Measurements from ENCODE around the gene NELFE.
"Not testable (repeated sequence)": the region's sequence is repeated elsewhere in the genome, so short reads cannot be mapped to it uniquely, and the experiment has no call there.

The NELFE gene

DNA sequence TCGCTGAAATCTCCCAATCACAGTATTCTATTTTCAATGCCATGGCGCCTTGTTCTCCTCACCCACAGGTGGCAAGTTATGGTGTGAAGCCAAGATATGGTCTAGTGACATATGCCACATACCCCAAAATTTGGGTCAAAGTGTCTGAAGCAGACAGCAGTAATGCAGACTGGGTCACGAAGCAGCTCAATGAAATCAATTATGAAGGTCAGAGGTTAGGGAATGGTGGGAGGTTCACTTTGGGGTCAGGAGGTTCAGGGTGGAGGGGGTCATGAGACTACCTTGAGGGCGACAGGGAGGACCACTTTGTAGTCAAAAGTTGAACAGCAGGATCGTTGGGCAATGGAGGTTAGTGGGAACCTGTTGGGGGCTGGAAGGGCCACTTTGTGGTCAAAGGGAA lies 10.5 kb downstream of the NELFE start:
- no peak for DNase-seq

DNA sequence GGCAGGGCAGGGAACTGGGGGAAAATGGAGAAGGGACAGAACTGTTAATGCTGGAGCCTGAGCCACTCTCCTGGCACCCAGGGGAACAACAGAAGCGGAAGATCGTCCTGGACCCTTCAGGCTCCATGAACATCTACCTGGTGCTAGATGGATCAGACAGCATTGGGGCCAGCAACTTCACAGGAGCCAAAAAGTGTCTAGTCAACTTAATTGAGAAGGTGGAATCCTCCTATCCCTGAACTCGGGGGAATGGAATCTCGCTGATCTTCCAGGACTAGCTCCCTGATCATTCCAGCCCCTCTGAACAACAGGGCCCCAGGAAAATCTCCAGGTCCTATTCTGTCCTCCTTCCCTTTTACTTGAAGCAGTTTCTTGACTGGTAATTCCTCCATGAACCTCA lies 10.9 kb downstream of the NELFE start:
- DNase-seq, result no peak

DNA sequence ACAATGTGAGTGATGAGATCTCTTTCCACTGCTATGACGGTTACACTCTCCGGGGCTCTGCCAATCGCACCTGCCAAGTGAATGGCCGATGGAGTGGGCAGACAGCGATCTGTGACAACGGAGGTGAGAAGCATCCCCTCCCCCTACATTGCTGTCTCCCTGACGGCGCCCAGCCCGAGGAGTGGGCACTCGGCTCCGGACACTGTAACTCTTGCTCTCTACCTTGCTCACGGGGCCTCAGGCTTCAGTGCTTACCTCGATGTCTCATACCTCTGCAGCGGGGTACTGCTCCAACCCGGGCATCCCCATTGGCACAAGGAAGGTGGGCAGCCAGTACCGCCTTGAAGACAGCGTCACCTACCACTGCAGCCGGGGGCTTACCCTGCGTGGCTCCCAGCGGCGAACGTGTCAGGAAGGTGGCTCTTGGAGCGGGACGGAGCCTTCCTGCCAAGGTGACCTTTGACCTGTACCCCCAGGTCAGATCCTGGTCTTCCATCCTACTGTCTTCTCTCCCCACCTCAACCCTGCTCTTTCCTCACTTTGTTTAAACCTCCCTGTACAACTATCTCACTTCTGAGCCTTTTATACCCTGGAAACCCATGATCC lies 11.6 kb downstream of the NELFE start:
- no peak for DNase-seq

DNA sequence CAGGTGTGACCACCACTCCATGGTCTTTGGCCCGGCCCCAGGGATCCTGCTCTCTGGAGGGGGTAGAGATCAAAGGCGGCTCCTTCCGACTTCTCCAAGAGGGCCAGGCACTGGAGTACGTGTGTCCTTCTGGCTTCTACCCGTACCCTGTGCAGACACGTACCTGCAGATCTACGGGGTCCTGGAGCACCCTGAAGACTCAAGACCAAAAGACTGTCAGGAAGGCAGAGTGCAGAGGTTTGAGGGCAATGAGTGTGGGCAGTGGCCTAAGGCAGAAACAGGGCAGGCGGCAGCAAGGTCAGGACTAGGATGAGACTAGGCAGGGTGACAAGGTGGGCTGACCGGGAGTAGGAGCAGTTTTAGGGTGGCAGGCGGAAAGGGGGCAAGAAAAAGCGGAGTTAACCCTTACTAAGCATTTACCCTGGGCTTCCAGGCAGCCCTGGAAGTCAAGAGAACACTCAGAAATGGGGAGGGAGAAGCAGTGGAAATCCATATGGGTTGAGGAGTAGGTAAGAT lies 12.3 kb downstream of the NELFE start:
- DNase-seq, result no peak

DNA sequence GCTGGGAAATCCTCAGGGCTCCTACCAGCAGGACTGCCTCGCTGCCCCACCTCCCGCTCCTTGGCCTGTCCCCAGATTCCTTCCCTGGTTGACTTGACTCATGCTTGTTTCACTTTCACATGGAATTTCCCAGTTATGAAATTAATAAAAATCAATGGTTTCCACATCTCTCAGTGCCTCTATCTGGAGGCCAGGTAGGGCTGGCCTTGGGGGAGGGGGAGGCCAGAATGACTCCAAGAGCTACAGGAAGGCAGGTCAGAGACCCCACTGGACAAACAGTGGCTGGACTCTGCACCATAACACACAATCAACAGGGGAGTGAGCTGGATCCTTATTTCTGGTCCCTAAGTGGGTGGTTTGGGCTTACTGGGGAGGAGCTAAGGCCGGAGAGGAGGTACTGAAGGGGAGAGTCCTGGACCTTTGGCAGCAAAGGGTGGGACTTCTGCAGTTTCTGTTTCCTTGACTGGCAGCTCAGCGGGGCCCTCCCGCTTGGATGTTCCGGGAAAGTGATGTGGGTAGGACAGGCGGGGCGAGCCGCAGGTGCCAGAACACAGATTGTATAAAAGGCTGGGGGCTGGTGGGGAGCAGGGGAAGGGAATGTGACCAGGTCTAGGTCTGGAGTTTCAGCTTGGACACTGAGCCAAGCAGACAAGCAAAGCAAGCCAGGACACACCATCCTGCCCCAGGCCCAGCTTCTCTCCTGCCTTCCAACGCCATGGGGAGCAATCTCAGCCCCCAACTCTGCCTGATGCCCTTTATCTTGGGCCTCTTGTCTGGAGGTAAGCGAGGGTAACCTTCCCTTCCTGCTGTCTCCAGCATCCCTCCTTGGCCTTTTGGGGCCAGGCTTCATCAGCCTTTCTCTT lies 13.0 kb downstream of the NELFE start, which contains the start of gene CFB:
Gene CFB (plus strand): TSS at position 589 of the 863 bp plus-strand sequence. CDS start 127 bp downstream, at position 716.
- no peak for DNase-seq

DNA sequence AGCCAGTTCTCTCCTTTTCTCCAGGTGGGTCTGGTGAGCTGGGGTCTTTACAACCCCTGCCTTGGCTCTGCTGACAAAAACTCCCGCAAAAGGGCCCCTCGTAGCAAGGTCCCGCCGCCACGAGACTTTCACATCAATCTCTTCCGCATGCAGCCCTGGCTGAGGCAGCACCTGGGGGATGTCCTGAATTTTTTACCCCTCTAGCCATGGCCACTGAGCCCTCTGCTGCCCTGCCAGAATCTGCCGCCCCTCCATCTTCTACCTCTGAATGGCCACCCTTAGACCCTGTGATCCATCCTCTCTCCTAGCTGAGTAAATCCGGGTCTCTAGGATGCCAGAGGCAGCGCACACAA lies 13.6 kb downstream of the NELFE start:
- no peak for DNase-seq

DNA sequence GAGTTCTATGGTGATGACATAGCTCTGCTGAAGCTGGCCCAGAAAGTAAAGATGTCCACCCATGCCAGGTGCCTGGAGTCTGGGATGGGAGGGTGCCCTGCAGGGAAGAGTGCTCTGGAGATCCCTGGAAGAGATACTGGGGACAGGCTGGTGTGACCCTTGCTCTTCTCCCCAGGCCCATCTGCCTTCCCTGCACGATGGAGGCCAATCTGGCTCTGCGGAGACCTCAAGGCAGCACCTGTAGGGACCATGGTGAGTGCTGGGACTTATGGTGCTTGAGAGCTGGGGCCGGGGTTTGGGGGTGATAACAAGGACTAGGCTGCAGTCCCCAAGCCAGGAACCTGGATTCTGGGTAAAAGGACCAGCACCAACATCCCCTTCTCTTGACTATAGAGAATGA lies 15.0 kb downstream of the NELFE start:
- no peak for DNase-seq

DNA sequence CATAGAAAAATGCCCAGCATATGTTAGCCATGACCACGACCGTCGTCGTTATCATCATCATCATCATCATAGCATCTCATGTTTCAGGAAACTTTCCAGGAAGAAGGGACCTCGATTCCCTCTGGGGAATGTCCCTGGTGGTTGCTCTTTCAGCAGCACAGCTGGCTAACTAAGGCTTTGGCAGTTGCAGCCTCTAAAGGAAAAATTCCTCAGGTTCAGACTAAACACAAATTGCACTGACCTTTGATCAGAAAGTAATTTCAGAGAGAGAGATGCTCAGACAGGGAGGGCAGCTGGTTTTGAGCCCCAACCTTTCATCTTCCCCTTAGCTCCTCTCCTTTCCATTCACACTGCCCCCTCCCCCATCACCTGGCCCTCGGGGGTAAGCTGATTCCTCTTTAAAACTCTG lies 18.5 kb downstream of the NELFE start:
- no peak for DNase-seq

DNA sequence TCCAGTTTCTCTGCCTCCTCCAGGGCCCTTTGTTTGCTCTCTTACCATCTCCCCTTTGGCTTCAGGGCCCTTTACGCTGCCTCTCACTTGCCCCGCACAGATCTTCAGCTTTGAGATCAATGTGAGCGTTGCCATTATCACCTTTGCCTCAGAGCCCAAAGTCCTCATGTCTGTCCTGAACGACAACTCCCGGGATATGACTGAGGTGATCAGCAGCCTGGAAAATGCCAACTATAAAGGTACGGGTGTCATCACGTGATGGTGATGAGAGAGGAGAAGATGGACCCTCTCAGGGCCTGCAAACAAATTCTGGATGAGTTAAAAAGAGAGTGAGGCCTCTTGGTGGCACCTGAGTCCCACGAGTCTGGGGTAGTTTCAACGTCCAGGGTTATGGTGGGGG lies 22.9 kb downstream of the NELFE start:
- DNase-seq, result no peak

DNA sequence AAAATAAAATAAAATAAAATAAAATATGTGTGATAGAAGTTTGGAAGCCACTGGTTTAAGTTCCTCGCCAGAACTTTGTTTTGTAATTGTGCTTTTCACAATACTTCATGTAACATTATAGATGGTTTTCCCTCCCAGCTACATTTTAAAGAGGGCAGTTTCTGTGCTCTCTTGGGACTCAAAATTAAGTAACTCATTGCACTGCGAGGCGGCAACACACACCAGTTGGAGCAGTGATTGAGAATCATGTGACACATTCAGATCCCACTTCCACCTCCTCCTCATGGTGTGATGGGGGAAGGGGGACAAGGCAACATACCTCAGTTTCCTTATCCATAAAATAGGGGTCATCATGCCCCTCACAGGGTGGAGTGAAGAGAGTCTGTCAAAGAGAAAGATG lies 23.8 kb downstream of the NELFE start:
- DNase-seq, result no peak

DNA sequence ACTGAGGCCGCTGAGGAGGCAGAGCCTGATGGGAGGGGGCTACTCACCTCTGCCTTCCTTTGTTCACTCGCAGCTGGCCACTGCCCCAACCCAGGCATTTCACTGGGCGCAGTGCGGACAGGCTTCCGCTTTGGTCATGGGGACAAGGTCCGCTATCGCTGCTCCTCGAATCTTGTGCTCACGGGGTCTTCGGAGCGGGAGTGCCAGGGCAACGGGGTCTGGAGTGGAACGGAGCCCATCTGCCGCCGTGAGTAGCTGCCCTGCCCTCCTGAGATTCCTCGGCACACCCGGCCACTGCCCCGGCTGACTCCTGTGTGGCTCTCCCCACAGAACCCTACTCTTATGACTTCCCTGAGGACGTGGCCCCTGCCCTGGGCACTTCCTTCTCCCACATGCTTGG lies 25.2 kb downstream of the NELFE start:
- no peak for DNase-seq

DNA sequence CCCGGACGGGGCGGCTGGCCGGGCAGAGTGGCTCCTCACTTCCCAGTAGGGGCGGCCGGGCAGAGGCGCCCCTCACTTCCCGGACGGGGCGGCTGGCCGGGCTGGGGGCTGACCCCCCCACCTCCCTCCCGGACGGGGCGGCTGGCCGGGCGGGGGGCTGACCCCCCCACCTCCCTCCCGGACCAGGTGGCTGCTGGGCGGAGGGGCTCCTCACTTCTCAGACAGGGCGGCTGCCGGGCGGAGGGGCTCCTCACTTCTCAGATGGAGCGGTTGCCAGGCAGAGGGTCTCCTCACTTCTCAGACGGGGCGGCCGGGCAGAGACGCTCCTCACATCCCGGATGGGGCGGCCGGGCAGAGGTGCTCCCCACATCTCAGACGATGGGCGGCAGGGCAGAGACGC lies 26.6 kb downstream of the NELFE start:
- not testable (repeated sequence) for DNase-seq

DNA sequence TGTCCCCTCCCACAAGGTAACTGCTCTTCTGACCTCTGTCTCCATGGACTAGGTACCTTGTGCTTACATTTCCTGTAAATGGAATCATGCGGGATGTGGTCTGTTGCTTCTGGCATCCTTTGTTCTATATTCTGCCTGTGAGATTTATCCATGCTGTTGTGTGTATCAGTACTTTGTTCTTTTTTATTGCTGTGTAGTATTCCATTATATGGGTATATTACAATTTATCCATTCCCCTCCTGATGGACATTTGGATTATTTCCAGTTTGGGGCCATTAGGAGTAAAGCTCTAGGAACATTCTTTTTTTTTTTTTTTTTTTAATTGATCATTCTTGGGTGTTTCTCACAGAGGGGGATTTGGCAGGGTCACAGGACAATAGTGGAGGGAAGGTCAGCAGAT lies 27.8 kb downstream of the NELFE start:
- no peak for DNase-seq

DNA sequence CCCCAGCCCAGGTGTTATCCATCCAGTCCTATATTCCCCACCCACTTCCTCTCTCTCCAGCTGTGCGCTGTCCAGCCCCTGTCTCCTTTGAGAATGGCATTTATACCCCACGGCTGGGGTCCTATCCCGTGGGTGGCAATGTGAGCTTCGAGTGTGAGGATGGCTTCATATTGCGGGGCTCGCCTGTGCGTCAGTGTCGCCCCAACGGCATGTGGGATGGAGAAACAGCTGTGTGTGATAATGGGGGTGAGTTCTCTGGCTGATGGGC lies 30.2 kb downstream of the NELFE start:
- DNase-seq, result no peak

DNA sequence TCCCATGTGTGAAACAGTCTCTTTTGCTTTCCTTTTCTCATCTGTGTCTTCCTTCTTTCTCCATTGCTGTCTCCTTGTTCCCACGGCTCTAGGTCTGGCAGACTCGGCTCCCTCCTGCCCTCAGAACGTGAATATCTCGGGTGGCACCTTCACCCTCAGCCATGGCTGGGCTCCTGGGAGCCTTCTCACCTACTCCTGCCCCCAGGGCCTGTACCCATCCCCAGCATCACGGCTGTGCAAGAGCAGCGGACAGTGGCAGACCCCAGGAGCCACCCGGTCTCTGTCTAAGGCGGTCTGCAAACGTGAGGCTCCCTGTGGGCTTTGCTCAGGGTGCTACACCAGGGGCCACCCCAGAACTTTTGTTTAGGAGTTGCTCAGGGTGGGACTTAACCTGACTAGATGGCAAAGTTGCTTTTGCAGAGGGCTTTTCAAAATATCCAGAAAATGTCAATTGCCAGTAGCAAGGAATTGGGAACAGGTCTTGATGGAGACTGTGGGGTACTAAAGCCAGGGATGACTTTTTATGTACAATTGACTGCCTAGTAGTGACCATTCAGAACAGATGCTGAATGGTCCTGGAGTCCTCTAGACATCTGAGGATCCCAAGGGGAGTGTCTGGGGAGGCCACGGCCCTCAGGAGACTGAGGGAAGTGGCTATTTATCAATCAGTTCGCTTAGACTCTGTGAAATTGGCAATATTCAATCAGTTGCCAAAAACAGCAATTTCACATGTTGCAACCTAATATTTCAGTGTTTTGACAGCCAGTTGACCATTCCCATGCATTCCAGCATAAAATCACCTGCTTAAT lies 30.7 kb downstream of the NELFE start:
- no peak for DNase-seq

DNA sequence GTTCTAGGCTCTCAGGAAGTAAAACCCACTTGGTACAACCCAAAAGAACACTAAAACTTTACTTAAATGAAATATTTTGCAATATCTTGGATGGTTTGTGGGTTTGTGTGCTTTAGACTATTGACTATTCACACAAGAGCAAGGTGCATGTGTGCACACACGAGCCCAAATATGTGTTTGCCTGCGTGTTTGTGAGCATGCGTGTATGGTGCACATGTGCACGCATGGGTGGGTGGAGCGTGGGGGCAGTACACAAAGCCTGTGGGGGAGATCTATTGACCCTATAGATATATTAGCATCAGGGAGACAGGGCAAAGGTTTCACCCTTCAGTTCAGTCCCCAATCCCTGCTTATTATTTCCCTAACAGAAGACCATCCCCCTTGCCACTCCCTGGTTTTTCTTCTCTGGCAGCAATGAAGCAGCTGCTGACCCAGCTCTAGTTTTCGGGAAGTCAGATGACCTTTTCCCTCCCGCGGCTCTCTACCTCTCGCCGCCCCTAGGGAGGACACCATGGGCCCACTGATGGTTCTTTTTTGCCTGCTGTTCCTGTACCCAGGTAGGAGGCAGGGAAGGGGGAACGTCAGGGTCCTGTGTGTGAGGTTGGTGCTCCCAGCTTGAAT lies 31.4 kb downstream of the NELFE start, which contains the start of gene C2:
Gene C2 (plus strand): TSS at position 476 of the 621 bp plus-strand sequence. CDS start 36 bp downstream, at position 512.
- DNase-seq, result no peak

DNA sequence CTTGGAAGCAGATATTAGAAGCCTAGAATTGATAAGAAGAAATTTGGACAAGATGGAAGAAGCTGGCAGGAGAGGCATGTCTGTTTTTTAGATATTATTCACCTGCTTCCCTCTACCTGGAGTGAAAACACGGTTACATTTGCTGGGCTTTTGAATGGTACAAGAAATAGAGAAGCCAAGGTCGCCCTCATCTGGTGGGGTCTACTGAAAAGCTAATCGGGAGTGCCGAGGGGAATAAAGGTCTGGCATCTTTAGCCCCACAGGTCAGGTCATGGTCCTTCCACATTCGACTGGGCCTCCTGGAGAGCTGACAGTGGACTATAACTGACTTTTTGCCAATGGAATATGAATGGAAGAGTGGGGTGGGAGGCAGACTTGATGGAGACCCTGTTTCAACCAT lies 35.8 kb downstream of the NELFE start:
- no peak for DNase-seq

DNA sequence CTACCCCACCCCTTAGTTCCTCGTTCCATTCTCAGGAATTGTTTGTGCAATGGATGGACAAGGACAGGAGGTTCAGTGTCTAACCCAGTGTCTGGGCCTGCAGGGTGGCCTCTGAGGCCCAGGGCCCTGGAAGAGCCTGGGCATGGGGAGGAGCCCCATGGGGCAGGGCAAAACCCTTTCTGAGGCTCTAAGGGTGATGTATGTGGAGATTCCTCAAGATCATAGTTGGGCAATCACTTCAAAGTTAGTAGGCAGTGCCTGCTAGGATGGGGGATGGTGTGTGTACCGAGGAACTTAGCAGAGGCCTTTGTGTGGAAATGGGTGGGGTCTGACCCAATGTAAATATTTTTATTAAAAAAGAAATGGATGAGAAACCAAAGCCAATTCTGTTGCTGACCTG lies 38.0 kb downstream of the NELFE start:
- DNase-seq, result no peak

DNA sequence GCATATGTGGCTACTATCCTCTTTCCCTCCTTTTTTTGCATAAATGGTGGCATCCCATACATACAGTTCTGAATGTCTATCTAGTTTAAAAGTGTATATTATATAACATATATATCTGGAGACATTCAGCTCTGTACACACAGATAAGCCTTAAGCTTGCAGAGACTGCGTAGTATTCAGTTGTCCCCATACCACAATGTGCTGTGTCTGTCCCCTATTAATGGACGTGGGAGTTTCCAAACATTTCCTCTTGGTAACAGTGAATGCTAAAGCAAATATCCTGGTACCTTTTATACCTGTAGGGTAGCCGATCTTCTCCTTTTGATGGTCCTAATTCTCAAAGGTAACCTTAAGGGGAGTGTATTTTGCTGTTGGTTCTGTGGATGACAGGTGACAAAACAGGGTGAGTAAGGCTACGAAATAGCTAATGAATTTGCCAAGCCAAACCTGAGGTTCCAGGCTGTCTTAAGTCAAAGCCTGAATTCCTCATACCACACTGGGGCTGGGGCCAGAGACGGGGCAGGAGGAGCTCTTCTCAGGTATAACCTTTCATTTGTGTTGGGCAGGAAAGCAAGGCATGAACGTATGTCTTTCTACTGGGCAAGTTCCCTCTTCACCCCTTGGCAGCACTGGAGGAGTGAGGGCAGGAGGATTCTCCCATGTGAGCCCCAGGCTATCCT lies 39.0 kb downstream of the NELFE start:
- DNase-seq, result no peak

DNA sequence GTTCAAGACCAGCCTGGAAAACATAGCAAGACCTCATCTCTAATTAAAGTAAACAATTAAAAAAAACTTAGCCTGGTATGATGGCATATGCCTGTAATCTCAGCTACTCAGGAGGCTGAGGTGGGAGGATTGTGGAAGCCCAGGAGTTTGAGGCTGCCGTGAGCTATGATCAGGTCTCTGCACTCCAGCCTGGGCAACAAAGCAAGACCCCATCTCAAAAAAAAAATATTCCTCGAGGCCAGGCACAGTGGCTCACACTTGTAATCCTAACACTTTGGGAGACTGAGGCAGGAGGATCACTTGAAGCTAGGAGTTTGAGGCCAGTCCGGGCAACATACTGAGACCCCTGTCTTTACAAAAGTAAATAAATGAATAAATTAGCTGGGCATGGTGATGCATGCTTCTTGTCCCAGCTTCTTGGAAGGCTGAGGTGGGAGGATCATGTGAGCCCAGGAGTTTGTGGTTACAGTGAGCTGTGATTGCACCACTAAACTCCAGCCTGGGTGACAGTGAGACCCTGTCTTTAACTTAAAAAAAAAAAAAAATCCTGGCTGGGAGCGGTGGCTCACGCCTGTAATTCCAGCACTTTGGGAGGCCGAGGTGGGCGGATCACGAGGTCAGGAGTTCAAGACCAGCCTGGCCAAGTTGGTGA lies 40.6 kb downstream of the NELFE start:
- DNase-seq, result no peak

DNA sequence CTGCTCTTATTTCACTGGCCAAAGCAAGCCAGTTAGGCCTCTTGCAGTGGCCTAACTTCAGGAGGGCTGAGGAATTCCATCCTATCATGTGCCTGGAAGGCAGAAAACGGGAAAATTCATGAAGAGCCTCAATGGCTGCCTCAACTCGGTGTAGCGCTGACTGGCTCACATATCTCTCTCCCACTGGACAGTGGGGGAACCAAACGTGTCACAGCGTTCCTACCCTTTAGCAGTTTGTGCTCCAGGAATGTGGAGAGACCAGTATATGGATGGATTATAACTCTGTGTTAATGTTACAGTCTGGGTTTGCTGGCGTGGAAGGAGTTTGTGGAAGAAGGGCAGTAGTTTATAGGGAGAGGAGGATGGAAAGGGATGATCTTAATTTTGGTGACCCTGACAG lies 43.0 kb downstream of the NELFE start:
- no peak for DNase-seq

DNA sequence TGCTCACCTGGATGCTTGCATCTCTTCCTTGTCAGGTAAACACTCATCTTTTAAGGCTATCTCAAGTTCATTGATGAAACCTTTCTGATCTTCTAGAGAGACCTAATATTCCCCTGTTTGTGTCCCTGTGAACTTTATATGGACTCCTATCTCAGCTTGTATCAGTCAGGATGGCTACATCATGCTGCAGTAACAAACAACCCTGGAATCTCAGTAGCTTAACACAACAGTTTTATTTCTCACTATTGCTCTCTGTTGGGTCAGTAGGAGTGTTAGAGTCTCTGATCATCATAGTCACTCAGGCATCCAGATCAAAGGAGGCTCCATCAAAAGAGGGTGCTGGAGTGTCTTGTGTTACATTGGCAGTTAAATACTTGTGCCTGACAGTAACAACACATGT lies 43.4 kb downstream of the NELFE start:
- DNase-seq, result no peak
